Measurements from ENCODE around the gene WDR87.
"Not testable (repeated sequence)": the region's sequence is repeated elsewhere in the genome, so short reads cannot be mapped to it uniquely, and the experiment has no call there.

WDR87 gene

GRCh38 chr19:37877147-37877546, 29.2 kb downstream of the WDR87 start:
- no peak for DNase-seq (ENCODE audit: low read depth in 2 of 2)

GRCh38 chr19:37876032-37876431, 30.4 kb downstream of the WDR87 start:
- no peak for DNase-seq (ENCODE audit: low read depth in 2 of 2)

- no peak for DNase-seq (ENCODE audit: low read depth in 2 of 2)
Measured at GRCh38 chr19:37874784-37875183, 31.6 kb downstream of the WDR87 start.

GRCh38 chr19:37872383-37872782, 34.0 kb downstream of the WDR87 start:
- no peak for DNase-seq (ENCODE audit: low read depth in 2 of 2)

DNA sequence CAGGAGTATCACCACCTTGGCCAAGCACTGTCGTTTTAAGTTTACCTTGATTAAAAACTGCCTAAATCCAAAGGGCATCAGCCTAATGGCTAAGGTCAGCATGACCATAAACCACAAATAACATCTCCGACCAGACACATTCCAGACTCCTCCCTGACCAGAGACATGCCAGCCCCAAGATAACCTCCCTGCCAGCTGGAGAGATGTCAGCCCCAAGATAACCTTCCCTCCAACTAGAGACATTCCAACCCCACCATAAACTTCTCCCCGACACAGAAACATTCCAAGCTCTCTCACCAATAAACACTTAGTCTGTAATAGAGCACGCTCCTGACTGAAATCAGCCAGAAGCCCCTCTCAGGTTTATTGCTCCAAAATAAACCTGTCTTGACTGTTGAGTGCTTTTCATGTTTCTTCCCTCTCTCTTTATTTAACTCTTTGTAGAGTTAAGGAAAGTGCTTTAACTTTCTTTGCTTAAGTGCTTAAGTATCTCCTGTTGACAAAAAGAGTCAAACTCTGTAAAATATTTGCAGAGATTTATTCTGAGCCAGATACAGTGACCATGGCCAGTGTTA, 36.5 kb downstream of the WDR87 start:
- no peak for DNase-seq (ENCODE audit: low read depth in 2 of 2)

- no peak for DNase-seq (ENCODE audit: low read depth in 2 of 2)
Measured at GRCh38 chr19:37867831-37868230, 38.6 kb downstream of the WDR87 start.

- DNase-seq (ENCODE audit: low read depth in 2 of 2): not testable (repeated sequence)
Measured at GRCh38 chr19:37865930-37866329, 40.5 kb downstream of the WDR87 start.

- no peak for DNase-seq (ENCODE audit: low read depth in 2 of 2)
Measured at GRCh38 chr19:37864501-37864900, 41.9 kb downstream of the WDR87 start.

DNA sequence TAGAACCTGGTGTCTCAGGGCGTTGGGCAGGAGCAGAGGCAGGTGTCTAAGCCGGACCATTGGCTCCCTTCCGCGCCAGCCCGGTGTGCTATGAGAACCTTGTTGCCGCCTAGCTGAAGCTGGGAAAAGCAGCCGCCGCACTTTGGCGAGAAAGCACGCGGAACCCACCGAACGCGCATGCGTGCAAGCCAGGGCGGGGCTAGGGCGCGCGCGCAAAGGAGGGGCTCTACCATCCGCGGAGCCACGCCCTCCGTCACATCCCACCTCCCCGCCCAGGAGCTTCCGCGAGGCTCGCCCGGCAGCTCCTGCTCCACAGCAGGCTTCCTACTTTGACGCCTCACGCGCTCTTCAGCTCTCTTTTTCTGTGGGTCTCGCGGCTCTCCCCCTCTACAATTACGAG, 51.3 kb downstream of the WDR87 start:
- no peak for DNase-seq (ENCODE audit: low read depth in 2 of 2)

GRCh38 chr19:37845932-37846331, 60.5 kb downstream of the WDR87 start:
- DNase-seq (ENCODE audit: low read depth in 2 of 2): no peak

Measured in stimulated activated CD8-positive, alpha-beta memory T cell treated with anti-CD3 and anti-CD28 coated beads, Interleukin-7, amount 100 ng/mL, for 4 hours (primary cell).